Measurements from ENCODE around the gene RNF181. TPM values are rescaled to one million over a fixed set of nuclear protein-coding genes. Genes with fewer than 3 reads are reported as not detected.

The RNF181 gene
- total and polyA plus RNA-seq, 2 of the 13 experiments (the other 11 are each of a cell fraction or from before 2014, with no cell fraction given) = 224 to 578 TPM

DNA sequence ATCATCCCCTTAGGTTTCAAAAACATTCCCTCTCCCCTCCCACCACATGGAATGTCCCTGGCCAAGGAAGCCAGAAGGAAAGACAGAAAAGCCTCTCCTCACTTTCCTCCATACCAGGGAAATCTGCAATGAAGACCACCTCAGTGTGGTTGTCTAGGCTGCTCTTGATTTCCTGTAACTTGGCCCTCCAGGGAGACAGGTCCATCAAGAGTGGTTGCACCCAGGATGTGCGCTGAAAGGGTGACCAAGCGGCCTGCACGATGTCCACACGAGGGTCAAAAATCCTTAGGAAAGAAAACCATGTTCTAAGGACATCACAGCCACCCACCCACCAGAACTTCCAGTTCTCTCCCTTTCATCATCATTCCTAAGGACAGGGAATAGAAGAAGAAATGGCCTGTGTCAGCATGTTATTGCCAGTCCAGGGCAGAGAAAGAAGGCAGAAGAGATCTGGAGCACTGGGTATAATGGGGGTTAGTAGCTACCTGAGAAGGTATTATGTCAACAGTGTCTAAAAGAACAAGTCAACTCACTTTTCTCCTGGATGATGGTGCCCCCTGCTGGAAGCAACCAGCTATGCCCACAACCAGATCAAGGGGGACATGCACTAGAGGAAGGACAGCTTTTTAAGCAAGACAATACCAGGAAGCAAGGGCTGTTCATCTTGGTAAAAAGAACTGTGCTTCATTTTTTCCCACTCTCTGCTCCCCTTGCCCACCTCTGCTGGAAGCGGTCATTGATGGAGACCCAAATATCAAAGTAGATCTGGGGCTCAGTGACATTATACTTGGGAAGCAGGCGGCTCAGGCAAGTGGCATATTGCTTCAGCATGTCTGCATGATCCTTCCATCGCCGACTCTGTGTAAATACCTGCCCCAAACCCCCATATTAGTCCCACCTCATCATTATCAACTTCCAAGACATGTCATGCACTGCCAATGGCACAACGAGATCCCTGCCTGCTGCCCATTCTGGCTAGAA, 43.6 kb upstream of the RNF181 start (continued):
- TF ChIP-seq ZNF891 (CRISPR knock-in tag; IDR thresholded peaks at IDR 0.05) = no peak
- no peak for TF ChIP-seq ZNF292 (CRISPR knock-in tag; IDR thresholded peaks at IDR 0.05; ENCODE audit: borderline replicate concordance, low read depth)
- TF ChIP-seq PHF5A (CRISPR knock-in tag; IDR thresholded peaks at IDR 0.05; ENCODE audit: low read depth, unreplicated experiment) = no peak
- no peak for TF ChIP-seq YEATS4 (CRISPR knock-in tag; IDR thresholded peaks at IDR 0.05; ENCODE audit: borderline replicate concordance)
- no peak for TF ChIP-seq TGIF2 (CRISPR knock-in tag; IDR thresholded peaks at IDR 0.05)
- TF ChIP-seq HOXD1 (CRISPR knock-in tag; IDR thresholded peaks at IDR 0.05) = no peak
- no peak for TF ChIP-seq ZNF75D (CRISPR knock-in tag; IDR thresholded peaks at IDR 0.05; ENCODE audit: borderline replicate concordance)
- TF ChIP-seq, protein P1, sequence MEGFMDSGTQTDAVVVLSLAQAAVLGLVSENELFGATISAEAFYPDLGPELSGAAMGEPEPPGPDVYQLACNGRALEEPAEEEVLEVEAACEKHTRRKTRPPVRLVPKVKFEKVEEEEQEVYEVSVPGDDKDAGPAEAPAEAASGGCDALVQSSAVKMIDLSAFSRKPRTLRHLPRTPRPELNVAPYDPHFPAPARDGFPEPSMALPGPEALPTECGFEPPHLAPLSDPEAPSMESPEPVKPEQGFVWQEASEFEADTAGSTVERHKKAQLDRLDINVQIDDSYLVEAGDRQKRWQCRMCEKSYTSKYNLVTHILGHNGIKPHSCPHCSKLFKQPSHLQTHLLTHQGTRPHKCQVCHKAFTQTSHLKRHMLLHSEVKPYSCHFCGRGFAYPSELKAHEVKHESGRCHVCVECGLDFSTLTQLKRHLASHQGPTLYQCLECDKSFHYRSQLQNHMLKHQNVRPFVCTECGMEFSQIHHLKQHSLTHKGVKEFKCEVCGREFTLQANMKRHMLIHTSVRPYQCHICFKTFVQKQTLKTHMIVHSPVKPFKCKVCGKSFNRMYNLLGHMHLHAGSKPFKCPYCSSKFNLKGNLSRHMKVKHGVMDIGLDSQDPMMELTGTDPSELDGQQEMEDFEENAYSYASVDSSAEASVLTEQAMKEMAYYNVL (CRISPR knock-in tag; IDR thresholded peaks at IDR 0.05; ENCODE audit: borderline replicate concordance) = no peak
- TF ChIP-seq, protein P2, sequence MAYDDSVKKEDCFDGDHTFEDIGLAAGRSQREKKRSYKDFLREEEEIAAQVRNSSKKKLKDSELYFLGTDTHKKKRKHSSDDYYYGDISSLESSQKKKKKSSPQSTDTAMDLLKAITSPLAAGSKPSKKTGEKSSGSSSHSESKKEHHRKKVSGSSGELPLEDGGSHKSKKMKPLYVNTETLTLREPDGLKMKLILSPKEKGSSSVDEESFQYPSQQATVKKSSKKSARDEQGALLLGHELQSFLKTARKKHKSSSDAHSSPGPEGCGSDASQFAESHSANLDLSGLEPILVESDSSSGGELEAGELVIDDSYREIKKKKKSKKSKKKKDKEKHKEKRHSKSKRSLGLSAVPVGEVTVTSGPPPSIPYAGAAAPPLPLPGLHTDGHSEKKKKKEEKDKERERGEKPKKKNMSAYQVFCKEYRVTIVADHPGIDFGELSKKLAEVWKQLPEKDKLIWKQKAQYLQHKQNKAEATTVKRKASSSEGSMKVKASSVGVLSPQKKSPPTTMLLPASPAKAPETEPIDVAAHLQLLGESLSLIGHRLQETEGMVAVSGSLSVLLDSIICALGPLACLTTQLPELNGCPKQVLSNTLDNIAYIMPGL (CRISPR knock-in tag; IDR thresholded peaks at IDR 0.05; ENCODE audit: borderline replicate concordance in 1 of 2, low read depth in 1 of 2) = peak; percentile 24 to 58; a peak in 2 of 4 replicates
- no peak for TF ChIP-seq SNRNP70 (IDR thresholded peaks at IDR 0.05; ENCODE audit: low read depth, low read length)
- no peak for TF ChIP-seq POLR2AphosphoS5 (IDR thresholded peaks at IDR 0.05; ENCODE audit: low read depth, low read length)
- TF ChIP-seq MTA3 (CRISPR knock-in tag; IDR thresholded peaks at IDR 0.05) = no peak
- TF ChIP-seq KDM3A (CRISPR knock-in tag; IDR thresholded peaks at IDR 0.05; ENCODE audit: low read depth) = peak; percentile 79; the same call in 1 of the 2 replicates
- TF ChIP-seq ZNF781 (CRISPR knock-in tag; IDR thresholded peaks at IDR 0.05; ENCODE audit: borderline replicate concordance, not compliant biosample characterization) = no peak
- no peak for TF ChIP-seq SMAD1 (CRISPR knock-in tag; IDR thresholded peaks at IDR 0.05; ENCODE audit: borderline replicate concordance, low read depth)
- TF ChIP-seq, protein P3, sequence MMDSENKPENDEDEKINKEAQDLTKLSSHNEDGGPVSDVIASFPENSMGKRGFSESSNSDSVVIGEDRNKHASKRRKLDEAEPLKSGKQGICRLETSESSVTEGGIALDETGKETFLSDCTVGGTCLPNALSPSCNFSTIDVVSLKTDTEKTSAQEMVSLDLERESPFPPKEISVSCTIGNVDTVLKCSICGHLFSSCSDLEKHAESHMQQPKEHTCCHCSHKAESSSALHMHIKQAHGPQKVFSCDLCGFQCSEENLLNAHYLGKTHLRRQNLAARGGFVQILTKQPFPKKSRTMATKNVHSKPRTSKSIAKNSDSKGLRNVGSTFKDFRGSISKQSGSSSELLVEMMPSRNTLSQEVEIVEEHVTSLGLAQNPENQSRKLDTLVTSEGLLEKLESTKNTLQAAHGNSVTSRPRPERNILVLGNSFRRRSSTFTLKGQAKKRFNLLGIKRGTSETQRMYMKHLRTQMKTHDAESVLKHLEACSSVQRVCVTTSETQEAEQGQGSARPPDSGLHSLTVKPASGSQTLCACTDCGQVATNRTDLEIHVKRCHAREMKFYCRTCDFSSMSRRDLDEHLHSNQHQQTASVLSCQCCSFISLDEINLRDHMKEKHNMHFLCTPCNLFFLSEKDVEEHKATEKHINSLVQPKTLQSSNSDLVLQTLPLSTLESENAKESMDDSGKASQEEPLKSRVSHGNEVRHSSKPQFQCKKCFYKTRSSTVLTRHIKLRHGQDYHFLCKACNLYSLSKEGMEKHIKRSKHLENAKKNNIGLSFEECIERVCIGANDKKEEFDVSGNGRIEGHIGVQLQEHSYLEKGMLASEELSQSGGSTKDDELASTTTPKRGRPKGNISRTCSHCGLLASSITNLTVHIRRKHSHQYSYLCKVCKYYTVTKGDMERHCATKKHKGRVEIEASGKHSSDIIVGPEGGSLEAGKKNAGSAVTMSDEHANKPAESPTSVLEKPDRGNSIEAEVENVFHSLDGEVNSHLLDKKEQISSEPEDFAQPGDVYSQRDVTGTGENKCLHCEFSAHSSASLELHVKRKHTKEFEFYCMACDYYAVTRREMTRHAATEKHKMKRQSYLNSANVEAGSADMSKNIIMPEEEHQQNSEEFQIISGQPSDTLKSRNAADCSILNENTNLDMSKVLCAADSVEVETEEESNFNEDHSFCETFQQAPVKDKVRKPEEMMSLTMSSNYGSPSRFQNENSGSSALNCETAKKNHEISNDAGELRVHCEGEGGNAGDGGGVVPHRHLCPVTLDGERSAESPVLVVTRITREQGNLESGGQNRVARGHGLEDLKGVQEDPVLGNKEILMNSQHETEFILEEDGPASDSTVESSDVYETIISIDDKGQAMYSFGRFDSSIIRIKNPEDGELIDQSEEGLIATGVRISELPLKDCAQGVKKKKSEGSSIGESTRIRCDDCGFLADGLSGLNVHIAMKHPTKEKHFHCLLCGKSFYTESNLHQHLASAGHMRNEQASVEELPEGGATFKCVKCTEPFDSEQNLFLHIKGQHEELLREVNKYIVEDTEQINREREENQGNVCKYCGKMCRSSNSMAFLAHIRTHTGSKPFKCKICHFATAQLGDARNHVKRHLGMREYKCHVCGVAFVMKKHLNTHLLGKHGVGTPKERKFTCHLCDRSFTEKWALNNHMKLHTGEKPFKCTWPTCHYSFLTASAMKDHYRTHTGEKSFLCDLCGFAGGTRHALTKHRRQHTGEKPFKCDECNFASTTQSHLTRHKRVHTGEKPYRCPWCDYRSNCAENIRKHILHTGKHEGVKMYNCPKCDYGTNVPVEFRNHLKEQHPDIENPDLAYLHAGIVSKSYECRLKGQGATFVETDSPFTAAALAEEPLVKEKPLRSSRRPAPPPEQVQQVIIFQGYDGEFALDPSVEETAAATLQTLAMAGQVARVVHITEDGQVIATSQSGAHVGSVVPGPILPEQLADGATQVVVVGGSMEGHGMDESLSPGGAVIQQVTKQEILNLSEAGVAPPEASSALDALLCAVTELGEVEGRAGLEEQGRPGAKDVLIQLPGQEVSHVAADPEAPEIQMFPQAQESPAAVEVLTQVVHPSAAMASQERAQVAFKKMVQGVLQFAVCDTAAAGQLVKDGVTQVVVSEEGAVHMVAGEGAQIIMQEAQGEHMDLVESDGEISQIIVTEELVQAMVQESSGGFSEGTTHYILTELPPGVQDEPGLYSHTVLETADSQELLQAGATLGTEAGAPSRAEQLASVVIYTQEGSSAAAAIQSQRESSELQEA (CRISPR knock-in tag; IDR thresholded peaks at IDR 0.05; ENCODE audit: not compliant biosample characterization) = no peak
